ENCODE measurements around the gene ASB9.

- TF ChIP-seq, protein P1, sequence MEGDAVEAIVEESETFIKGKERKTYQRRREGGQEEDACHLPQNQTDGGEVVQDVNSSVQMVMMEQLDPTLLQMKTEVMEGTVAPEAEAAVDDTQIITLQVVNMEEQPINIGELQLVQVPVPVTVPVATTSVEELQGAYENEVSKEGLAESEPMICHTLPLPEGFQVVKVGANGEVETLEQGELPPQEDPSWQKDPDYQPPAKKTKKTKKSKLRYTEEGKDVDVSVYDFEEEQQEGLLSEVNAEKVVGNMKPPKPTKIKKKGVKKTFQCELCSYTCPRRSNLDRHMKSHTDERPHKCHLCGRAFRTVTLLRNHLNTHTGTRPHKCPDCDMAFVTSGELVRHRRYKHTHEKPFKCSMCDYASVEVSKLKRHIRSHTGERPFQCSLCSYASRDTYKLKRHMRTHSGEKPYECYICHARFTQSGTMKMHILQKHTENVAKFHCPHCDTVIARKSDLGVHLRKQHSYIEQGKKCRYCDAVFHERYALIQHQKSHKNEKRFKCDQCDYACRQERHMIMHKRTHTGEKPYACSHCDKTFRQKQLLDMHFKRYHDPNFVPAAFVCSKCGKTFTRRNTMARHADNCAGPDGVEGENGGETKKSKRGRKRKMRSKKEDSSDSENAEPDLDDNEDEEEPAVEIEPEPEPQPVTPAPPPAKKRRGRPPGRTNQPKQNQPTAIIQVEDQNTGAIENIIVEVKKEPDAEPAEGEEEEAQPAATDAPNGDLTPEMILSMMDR (IDR thresholded peaks at IDR 0.05): no peak
- TF ChIP-seq POLR2A (IDR thresholded peaks at IDR 0.05): no peak
Measured at GRCh38 chrX:15221321-15221720, 48.6 kb downstream of the ASB9 start.
